ENCODE data around the gene PKN3. TPM values are rescaled to one million over a fixed set of nuclear protein-coding genes. Genes with fewer than 3 reads are reported as not detected.

PKN3 gene
- total and polyA plus RNA-seq, 8 donors, result 2.5 to 11.0 (median 3.9) TPM

- Histone ChIP-seq H3K4me1 (no peaks in the 10 kb centered on the region), H3K36me3 (no peaks in the 10 kb centered on the region), H3K27me3 (no peaks in the 10 kb centered on the region), H3K4me3 (no peak overlapping the region), H3K9me3 (no peaks in the 10 kb centered on the region), H3K27ac (peak overlapping the region in 2 of 4 donors; percentile 37 to 47)
- FAIRE-seq, result no peak
- intact Hi-C loops (cut with DNase I), result no loop called here
- ATAC-seq, result peak; percentile 82 to 96 (median 92)
- 18 to 20% methylated on average over 9 of the region's 9 CpGs for whole genome bisulfite sequencing, 2 donors
- TF ChIP-seq, protein P1, sequence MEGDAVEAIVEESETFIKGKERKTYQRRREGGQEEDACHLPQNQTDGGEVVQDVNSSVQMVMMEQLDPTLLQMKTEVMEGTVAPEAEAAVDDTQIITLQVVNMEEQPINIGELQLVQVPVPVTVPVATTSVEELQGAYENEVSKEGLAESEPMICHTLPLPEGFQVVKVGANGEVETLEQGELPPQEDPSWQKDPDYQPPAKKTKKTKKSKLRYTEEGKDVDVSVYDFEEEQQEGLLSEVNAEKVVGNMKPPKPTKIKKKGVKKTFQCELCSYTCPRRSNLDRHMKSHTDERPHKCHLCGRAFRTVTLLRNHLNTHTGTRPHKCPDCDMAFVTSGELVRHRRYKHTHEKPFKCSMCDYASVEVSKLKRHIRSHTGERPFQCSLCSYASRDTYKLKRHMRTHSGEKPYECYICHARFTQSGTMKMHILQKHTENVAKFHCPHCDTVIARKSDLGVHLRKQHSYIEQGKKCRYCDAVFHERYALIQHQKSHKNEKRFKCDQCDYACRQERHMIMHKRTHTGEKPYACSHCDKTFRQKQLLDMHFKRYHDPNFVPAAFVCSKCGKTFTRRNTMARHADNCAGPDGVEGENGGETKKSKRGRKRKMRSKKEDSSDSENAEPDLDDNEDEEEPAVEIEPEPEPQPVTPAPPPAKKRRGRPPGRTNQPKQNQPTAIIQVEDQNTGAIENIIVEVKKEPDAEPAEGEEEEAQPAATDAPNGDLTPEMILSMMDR (IDR thresholded peaks at IDR 0.05), result peak; percentile 24 to 68 (median 40)
- DNase-seq, result peak; percentile 74 to 83 (median 78)
Measured at GRCh38 chr9:128733256-128733655, 31.0 kb downstream of the PKN3 start.

- WGBS, 2 donors, result 64 to 71% methylated on average over 2 of the region's 2 CpGs
- no peaks in the 10 kb centered on the region for H3K9me3 ChIP-seq
- no peak overlapping the region for H3K4me3 ChIP-seq
- no peak for FAIRE-seq
- DNase-seq, result peak in 2 of 6 donors; percentile 44 to 57
- intact Hi-C loops (cut with DNase I), result no loop called here
- no peak overlapping the region for H3K27ac ChIP-seq
- ATAC-seq, result peak in 3 of 4 donors; percentile 21 to 27 (median 27)
- H3K36me3 ChIP-seq, result peaks cover 0 to 5% (median 3%) of the 10 kb centered on the region in 3 donors
- no peaks in the 10 kb centered on the region for H3K27me3 ChIP-seq
- H3K4me1 ChIP-seq, result no peaks in the 10 kb centered on the region
- TF ChIP-seq, protein P1 (IDR thresholded peaks at IDR 0.05), result no peak
Measured at GRCh38 chr9:128735373-128735772, 33.1 kb downstream of the PKN3 start.

- Histone ChIP-seq H3K4me1 (no peaks in the 10 kb centered on the region), H3K36me3 (peaks cover 0 to 19% (median 3%) of the 10 kb centered on the region in 3 donors), H3K4me3 (no peak overlapping the region), H3K27me3 (no peaks in the 10 kb centered on the region), H3K9me3 (no peaks in the 10 kb centered on the region), H3K27ac (no peak overlapping the region)
- FAIRE-seq (no peak), DNase-seq (peak in 1 of 6 donors; percentile 56), ATAC-seq (no peak)
- WGBS, 2 donors, result 84 to 85% methylated on average over 20 of the region's 20 CpGs
- TF ChIP-seq, protein P1 (IDR thresholded peaks at IDR 0.05), result no peak
- intact Hi-C loops (cut with DNase I), result no loop called here
Measured at GRCh38 chr9:128742401-128742800, 40.1 kb downstream of the PKN3 start.

DNA sequence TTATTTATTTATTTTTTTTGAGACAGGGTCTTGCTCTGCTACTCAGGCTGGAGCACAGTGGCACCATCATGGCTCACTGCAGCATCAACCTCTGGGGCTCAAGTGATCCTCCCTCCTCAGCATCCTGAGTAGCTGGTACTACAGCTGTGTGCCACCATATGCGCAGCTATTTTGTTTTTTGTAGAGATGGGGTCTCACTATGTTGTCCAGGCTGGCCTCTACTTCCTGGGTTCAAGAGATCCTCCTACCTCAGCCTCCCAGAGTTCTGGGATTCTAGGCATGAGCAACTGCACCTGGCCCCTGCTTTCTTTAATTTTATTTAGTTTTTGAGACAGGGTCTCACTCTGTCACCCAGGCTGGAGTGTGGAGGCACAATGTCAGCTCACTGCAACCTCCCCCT lies 41.1 kb downstream of the PKN3 start:
- Histone ChIP-seq H3K27ac (no peak overlapping the region), H3K27me3 (no peaks in the 10 kb centered on the region), H3K4me3 (no peak overlapping the region), H3K4me1 (no peaks in the 10 kb centered on the region), H3K36me3 (peaks cover 0 to 19% (median 3%) of the 10 kb centered on the region in 3 donors), H3K9me3 (no peaks in the 10 kb centered on the region)
- intact Hi-C loops (cut with DNase I), result no loop called here
- WGBS, 2 donors, result 85 to 98% methylated on average over 1 of the region's 1 CpG
- DNase-seq (no peak), ATAC-seq (no peak), FAIRE-seq (no peak)
- TF ChIP-seq, protein P1 (IDR thresholded peaks at IDR 0.05), result no peak

DNA sequence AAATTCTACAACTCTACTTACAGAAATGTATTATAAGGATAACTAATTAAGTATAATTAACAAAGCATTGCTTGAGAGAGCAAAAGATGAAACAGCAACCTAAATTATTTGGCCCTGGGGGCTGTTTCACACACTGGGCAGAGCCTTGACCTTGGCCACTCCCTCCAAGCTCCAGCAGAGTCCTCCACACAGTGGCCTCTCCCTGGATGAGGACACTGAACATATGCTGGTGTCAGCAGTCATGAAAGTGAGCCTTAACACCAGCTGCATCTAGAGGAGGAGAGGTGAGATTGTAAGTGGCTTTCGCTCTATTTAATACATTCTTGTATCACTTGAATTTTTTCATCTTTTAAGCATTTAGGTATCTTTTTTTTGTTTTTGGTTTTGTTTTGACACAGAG lies 44.9 kb downstream of the PKN3 start:
- H3K27me3 ChIP-seq, result no peaks in the 10 kb centered on the region
- DNase-seq (no peak), ATAC-seq (peak in 1 of 4 donors; percentile 35), FAIRE-seq (no peak)
- intact Hi-C loops (cut with DNase I), result no loop called here
- TF ChIP-seq, protein P1 (IDR thresholded peaks at IDR 0.05), result no peak
- H3K27ac ChIP-seq, result no peak overlapping the region
- H3K4me3 ChIP-seq, result no peak overlapping the region
- peaks cover 0 to 16% (median 14%) of the 10 kb centered on the region in 3 donors for H3K36me3 ChIP-seq
- WGBS, 2 donors, result 95 to 100% methylated on average over 1 of the region's 1 CpG
- H3K9me3 ChIP-seq, result no peaks in the 10 kb centered on the region
- no peaks in the 10 kb centered on the region for H3K4me1 ChIP-seq

Measured in pancreas (tissue), 10 donors.